Measurements from ENCODE around the gene GRIA3.

Gene GRIA3

GRCh38 chrX:123324625-123325024, 140.5 kb downstream of the GRIA3 start:
- H3K9me3 ChIP-seq (ENCODE audit: low read length) = no peaks in the 10 kb centered on the region
- H3K27ac ChIP-seq (ENCODE audit: low read depth, low read length, poor library complexity, severe bottlenecking) = no peak overlapping the region
- H3K9me2 ChIP-seq (ENCODE audit: low read depth, low read length) = no peaks in the 10 kb centered on the region
- H3K9ac ChIP-seq (ENCODE audit: low read length) = no peak overlapping the region
- no peak for TF ChIP-seq CTCF (IDR thresholded peaks at IDR 0.05; ENCODE audit: low read length)
- TF ChIP-seq EZH2 (IDR thresholded peaks at IDR 0.05; ENCODE audit: borderline replicate concordance, low read length) = no peak
- H3F3A ChIP-seq (ENCODE audit: insufficient read depth, low read length) = no peaks in the 10 kb centered on the region
- no peaks in the 10 kb centered on the region for H4K20me1 ChIP-seq (ENCODE audit: insufficient read depth, low read length)
- no peaks in the 10 kb centered on the region for H3K79me2 ChIP-seq (ENCODE audit: insufficient read depth, low read length)
- no peak overlapping the region for H3K4me2 ChIP-seq (ENCODE audit: low read length)
- H3K36me3 ChIP-seq (ENCODE audit: insufficient read depth, low read length) = no peaks in the 10 kb centered on the region
- no peaks in the 10 kb centered on the region for H3K4me1 ChIP-seq (ENCODE audit: insufficient read depth, low read length, severe bottlenecking)
- H3K27me3 ChIP-seq (ENCODE audit: insufficient read depth, low read length) = no peaks in the 10 kb centered on the region
- H2AFZ ChIP-seq (ENCODE audit: low read length) = no peak overlapping the region
- no peak overlapping the region for H3K4me3 ChIP-seq (ENCODE audit: low read depth, low read length, poor library complexity, severe bottlenecking)

- TF ChIP-seq CTCF (IDR thresholded peaks at IDR 0.05; ENCODE audit: low read length) = no peak
- no peak for TF ChIP-seq EZH2 (IDR thresholded peaks at IDR 0.05; ENCODE audit: borderline replicate concordance, low read length)
- Histone ChIP-seq H3K4me1 (ENCODE audit: insufficient read depth, low read length, severe bottlenecking) (no peaks in the 10 kb centered on the region), H3K9me3 (ENCODE audit: low read length) (no peaks in the 10 kb centered on the region), H2AFZ (ENCODE audit: low read length) (no peak overlapping the region), H3F3A (ENCODE audit: insufficient read depth, low read length) (no peaks in the 10 kb centered on the region), H3K27me3 (ENCODE audit: insufficient read depth, low read length) (no peaks in the 10 kb centered on the region), H4K20me1 (ENCODE audit: insufficient read depth, low read length) (no peaks in the 10 kb centered on the region), H3K9ac (ENCODE audit: low read length) (no peak overlapping the region), H3K9me2 (ENCODE audit: low read depth, low read length) (no peaks in the 10 kb centered on the region), H3K36me3 (ENCODE audit: insufficient read depth, low read length) (no peaks in the 10 kb centered on the region), H3K79me2 (ENCODE audit: insufficient read depth, low read length) (no peaks in the 10 kb centered on the region), H3K4me3 (ENCODE audit: low read depth, low read length, poor library complexity, severe bottlenecking) (no peak overlapping the region), H3K27ac (ENCODE audit: low read depth, low read length, poor library complexity, severe bottlenecking) (no peak overlapping the region), H3K4me2 (ENCODE audit: low read length) (no peak overlapping the region)
Measured at GRCh38 chrX:123330229-123330942, 146.3 kb downstream of the GRIA3 start.

- Histone ChIP-seq H3F3A (ENCODE audit: insufficient read depth, low read length) (no peaks in the 10 kb centered on the region), H3K4me3 (ENCODE audit: low read depth, low read length, poor library complexity, severe bottlenecking) (no peak overlapping the region), H3K9ac (ENCODE audit: low read length) (no peak overlapping the region), H3K27ac (ENCODE audit: low read depth, low read length, poor library complexity, severe bottlenecking) (no peak overlapping the region), H3K79me2 (ENCODE audit: insufficient read depth, low read length) (no peaks in the 10 kb centered on the region), H3K36me3 (ENCODE audit: insufficient read depth, low read length) (no peaks in the 10 kb centered on the region), H2AFZ (ENCODE audit: low read length) (no peak overlapping the region), H3K9me2 (ENCODE audit: low read depth, low read length) (no peaks in the 10 kb centered on the region), H3K27me3 (ENCODE audit: insufficient read depth, low read length) (no peaks in the 10 kb centered on the region), H3K9me3 (ENCODE audit: low read length) (no peaks in the 10 kb centered on the region), H3K4me1 (ENCODE audit: insufficient read depth, low read length, severe bottlenecking) (no peaks in the 10 kb centered on the region), H4K20me1 (ENCODE audit: insufficient read depth, low read length) (no peaks in the 10 kb centered on the region), H3K4me2 (ENCODE audit: low read length) (no peak overlapping the region)
- no peak for TF ChIP-seq EZH2 (IDR thresholded peaks at IDR 0.05; ENCODE audit: borderline replicate concordance, low read length)
- TF ChIP-seq CTCF (IDR thresholded peaks at IDR 0.05; ENCODE audit: low read length) = no peak
Measured at GRCh38 chrX:123331349-123331748, 147.3 kb downstream of the GRIA3 start.
